Measurements from ENCODE around the gene IFIT1. TPM values are rescaled to one million over a fixed set of nuclear protein-coding genes. Genes with fewer than 3 reads are reported as not detected.
"Not testable (repeated sequence)": the region's sequence is repeated elsewhere in the genome, so short reads cannot be mapped to it uniquely, and the experiment has no call there.

The IFIT1 gene
- total RNA-seq, 1 donor from 2014 or later, result 16.8 TPM

DNA sequence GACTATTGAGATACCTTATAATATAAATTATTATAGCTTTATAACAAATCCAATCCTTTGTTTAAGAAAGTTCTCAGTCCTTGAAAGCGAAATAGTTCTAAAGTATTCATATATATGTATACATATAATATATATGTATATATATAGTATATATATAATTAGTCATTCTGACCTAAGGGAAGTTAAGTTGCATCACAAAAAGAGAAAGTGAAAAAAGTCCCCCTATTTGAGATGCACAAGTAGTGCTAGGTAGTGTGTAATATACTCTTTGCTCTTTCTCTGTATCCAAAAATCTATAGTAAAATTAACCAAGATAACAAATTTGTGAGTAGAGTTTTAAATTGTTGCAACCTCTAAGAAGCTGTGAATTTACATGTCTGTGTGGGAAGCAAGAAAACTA is 27.9 kb upstream of the IFIT1 start:
- DNase-seq, result no peak

GRCh38 chr10:89367529-89367928 is 24.9 kb upstream of the IFIT1 start:
- no peak for DNase-seq

GRCh38 chr10:89368129-89368528 is 24.3 kb upstream of the IFIT1 start:
- no peak for DNase-seq

GRCh38 chr10:89369156-89370105 is 23.0 kb upstream of the IFIT1 start:
- DNase-seq, result peak; percentile 23

DNA sequence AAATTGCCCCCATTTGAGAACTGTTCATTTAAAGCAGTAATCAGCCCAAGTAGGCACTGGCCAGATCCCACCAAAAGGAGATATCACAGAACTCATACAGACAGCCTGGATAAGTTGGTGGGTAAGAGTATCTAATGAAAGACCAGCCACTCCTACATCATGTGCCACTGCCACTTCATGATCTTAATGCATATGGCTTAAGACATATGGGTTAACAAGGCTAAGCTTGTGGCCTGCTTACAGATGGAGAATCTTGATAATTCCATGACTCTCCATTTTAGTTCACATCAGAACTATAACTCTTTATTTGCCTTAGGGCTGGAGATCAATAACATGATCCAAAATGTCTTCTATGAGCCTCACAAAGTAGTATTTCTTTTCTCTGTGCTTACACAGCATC is 21.3 kb upstream of the IFIT1 start:
- no peak for DNase-seq

DNA sequence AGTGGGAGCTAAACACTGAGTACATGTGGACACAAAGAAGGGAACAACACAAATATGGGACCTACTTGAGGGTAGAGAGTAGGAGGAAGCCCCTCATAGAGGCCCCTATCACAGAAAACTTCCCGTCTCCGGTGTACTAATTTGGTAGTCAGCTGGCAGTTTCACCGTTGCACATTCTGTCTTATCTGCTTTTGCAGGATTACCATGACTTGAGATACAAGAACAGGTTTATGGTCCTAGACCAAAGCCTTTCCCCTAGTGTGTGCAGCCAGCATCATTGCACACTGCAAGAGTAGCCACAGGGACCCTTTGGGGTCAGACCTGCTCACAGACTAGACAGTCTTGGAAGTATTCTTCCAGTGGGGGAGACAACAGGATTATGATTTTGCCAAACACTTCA is 20.4 kb upstream of the IFIT1 start:
- DNase-seq, result no peak

DNA sequence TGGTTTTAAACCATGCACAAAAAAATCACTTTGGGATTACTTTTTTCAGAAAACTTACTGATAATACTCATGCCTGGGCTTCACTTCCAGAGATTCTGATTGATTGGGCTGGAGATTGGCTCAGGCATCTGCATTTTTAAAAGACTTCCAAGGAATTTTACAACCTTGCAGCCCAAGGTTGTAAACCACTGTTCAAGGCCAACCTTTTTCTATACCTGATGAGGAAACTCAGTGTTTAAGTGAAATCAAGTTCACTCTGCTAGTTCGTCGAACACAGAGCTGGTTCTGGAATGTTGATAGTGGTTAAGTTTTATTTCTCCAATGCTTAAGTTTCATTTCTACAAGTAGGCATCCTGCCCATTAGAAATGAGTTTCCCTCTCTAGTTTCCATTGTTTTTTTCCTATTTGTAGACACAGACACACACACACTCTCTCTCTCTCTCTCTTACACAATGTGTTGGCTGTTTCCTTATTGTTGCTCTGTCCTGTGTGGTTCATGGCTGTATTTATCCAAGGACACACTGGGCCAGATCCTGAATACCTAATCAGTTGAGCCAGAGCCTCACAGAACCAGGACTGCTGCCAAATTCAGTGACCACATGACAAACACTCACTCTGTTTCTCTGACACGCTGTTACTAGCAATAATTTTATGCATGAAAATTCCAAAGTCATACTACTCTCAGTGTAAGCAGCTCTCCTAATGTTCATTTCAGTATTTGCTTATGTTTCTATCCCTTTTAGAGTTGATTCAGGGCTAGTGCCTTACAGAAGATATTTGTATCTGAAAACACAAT is 18.3 kb upstream of the IFIT1 start:
- DNase-seq, result peak; percentile 90

- no peak for DNase-seq
Observed at GRCh38 chr10:89374713-89375141, 17.7 kb upstream of the IFIT1 start.

DNA sequence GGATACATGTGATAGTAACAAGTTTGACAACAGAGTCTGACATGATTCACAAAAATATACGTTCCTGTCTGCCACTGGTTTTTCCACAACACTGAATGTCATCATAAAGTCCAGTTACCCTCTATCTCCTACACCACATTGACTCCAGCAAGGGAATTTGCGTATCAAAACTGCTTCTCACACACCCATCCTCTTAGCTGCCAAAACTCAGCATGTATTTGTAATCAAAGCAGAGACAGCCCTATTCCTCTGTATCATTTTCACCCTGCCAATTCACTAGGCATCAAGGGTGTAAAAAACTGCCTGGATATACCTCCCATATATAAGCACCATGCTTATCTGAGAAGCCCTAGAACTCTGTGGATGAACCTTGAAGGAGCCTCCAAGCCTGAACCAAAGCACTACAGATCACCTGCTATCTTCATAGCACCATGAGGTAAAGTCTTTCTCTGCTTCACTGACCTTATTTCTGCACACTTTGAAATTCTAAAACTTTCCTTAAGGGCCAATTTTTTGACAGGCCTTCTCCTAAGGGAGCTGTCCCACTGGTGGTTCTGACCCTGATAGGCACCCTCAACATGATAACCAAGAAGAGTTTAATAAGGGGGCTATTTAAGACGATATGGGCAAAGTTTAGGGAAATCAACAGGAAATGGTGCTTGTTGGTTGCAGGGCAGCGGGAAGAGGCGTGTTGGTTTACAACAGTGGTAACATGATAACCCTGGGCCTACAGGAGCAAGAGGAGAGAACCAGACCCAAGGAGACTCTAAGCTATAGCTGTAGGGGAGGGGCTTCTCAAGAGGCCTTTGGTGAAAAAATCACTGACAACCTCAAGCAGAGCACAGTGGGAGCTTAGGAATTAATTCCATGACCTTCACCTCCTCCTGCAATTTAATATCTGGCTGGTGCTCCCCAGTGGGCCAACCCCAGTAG is 14.5 kb upstream of the IFIT1 start, which contains the start of gene IFIT1B:
Gene IFIT1B, plus strand, starts transcription at position 352 of the 933 bp plus-strand sequence. Its CDS starts 80 bp downstream, at position 432.
- DNase-seq, result no peak

GRCh38 chr10:89379103-89379502 is 13.3 kb upstream of the IFIT1 start:
- no peak for DNase-seq

DNA sequence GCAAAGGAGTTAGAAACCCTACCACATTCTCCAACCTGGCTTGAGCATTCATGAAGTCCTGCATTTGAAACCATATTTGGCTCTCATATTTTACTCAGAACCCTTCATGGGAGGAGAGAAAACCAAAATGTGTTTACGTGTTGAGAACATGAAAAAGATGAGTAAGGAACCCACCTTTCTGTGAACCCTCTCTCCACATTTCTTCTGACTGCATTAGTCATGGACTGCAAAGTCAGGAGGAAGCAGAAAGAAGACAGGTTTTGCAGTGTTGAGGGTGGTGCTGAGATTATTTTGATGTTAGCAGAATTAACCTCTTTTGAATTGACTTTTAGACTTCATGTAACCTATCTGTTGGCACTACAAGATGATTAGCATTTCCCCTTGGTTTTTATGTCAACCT is 9.7 kb upstream of the IFIT1 start:
- no peak for DNase-seq

GRCh38 chr10:89384474-89385340 is 7.7 kb upstream of the IFIT1 start:
- no peak for DNase-seq

GRCh38 chr10:89388806-89389205 is 3.6 kb upstream of the IFIT1 start:
- DNase-seq, result no peak

GRCh38 chr10:89389254-89389653 is 3.2 kb upstream of the IFIT1 start:
- DNase-seq, result peak; percentile 41

GRCh38 chr10:89390476-89391225 is 1.8 kb upstream of the IFIT1 start:
- no peak for DNase-seq

DNA sequence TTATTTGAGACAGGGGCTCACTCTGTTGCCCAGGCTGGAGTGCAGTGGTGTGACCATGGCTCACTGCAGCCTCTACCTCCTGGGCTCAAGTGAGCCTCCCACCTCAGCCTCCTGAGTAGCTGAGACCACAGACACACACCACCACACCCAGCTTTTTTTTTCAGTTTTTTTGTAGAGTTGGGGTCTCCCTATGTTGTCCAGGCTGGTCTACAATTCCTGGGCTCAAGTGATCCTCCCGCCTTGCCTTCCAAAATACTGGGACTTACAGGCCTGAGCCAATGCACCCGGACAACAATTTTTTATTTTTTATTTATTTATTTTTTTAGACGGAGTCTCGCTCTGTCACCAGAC is 1.2 kb upstream of the IFIT1 start:
- not testable (repeated sequence) for DNase-seq

GRCh38 chr10:89392974-89393373 is 551 bp downstream of the IFIT1 start:
- DNase-seq, result peak; percentile 57

DNA sequence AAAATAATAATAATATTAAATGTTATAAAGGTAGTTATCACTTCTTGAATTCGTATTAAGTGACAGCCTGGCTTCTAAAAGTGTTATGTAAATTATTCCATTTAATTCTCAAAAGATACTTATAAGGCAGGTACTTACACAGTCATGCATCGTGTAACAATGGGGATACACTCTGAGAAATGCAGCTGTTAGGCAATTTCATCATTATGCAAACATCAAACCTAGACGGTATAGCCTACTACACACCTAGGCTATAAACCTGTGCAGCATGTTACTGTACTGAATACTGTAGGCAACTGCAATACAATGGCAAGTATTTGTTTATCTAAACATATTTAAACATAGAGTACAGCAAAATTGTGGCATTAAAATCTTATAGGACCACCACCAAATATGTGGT is 1.5 kb downstream of the IFIT1 start:
- no peak for DNase-seq

DNA sequence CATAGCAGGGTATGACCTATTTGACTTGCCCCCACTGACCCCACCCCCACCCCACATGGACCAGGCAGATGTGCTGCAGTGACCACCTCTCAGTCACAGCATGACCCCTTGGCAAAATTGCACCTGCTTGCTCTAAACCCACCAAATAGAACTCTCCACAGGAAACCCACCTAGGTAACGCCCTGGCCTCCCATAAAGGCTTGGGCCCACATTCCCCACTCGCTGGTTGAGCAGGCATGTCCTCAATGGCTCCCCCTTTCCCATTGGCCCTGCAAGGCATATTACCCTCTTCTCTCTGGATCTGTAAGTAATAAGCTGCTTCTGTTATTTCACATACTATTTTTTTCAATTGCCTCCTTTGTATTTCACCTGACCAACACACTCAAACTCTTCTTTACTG is 2.7 kb downstream of the IFIT1 start:
- no peak for DNase-seq

- no peak for DNase-seq
Observed at GRCh38 chr10:89398003-89398749, 5.8 kb downstream of the IFIT1 start.
